KMS-11 (cell line): ENCODE results near the gene ACP6.
"Not testable (repeated sequence)": the region's sequence is repeated elsewhere in the genome, so short reads cannot be mapped to it uniquely, and the experiment has no call there.

ENCODE experiments used
- H2AFZ ChIP-seq: fragments of 200-600 bp; sonication (generic); 2 replicates; pipeline ENCODE4 v1.6.1; 2016; ENCODE audit warnings: antibody characterized with exemption, mixed run types, low read depth
- H3K27ac ChIP-seq: fragments of 200-600 bp; sonication (generic); 2 replicates; pipeline ENCODE4 v1.6.1; 2016; ENCODE audit warnings: mild to moderate bottlenecking, mixed run types
- H3K27me3 ChIP-seq: fragments of 200-600 bp; sonication (generic); 2 replicates; pipeline ENCODE4 v1.6.1; 2017; ENCODE audit warnings: mild to moderate bottlenecking, low read depth, mixed run types, moderate library complexity; ENCODE audit not compliant: insufficient read depth
- H3K36me3 ChIP-seq: fragments of 200-600 bp; sonication (generic); 2 replicates; pipeline ENCODE4 v1.6.1; 2017; ENCODE audit warnings: mild to moderate bottlenecking, mixed run types; ENCODE audit not compliant: insufficient read depth
- H3K4me1 ChIP-seq: fragments of 200-600 bp; sonication (generic); 2 replicates; pipeline ENCODE4 v1.6.1; 2016; ENCODE audit warnings: mild to moderate bottlenecking, low read depth, mixed run types; ENCODE audit not compliant: poor library complexity, severe bottlenecking
- H3K4me2 ChIP-seq: fragments of 200-600 bp; sonication (generic); 2 replicates; pipeline ENCODE4 v1.7.0; 2016; ENCODE audit warnings: mild to moderate bottlenecking, mixed run types
- H3K4me3 ChIP-seq: fragments of 200-600 bp; sonication (generic); IDR thresholded peaks from 2 replicates; pipeline ENCODE4 v1.6.1; 2017; ENCODE audit warnings: low read depth, low read length, mixed read lengths; ENCODE audit not compliant: insufficient read depth
- H3K79me2 ChIP-seq: fragments of 200-600 bp; sonication (generic); 2 replicates; pipeline ENCODE4 v1.6.1; 2016; ENCODE audit warnings: low read depth, mixed run types; ENCODE audit not compliant: insufficient read depth
- H3K9ac ChIP-seq: fragments of 200-600 bp; sonication (generic); 2 replicates; pipeline ENCODE4 v1.6.1; 2016; ENCODE audit warnings: mild to moderate bottlenecking, mixed run types
- H4K20me1 ChIP-seq: fragments of 200-600 bp; sonication (generic); 2 replicates; pipeline ENCODE4 v1.6.1; 2016; ENCODE audit warnings: mild to moderate bottlenecking, mixed run types; ENCODE audit not compliant: insufficient read depth
- CTCF ChIP-seq: fragments of 200-600 bp; sonication (generic); conservative IDR thresholded peaks from 2 replicates; pipeline ENCODE4 v1.6.1; 2017; ENCODE audit warnings: low read depth, mild to moderate bottlenecking, antibody characterized with exemption, low read length, moderate library complexity, mixed read lengths

The ACP6 gene

GRCh38 chr1:147619741-147620140 lies 50.6 kb downstream of the ACP6 start:
- H3K36me3 ChIP-seq: peaks cover 22% of the 10 kb centered on the region; the same call in 1 of the 2 replicates
- no peak for TF ChIP-seq CTCF
- H3K9ac ChIP-seq: no peak overlapping the region
- H3K4me2 ChIP-seq: no peak overlapping the region
- no peak overlapping the region for H3K4me3 ChIP-seq
- H3K27ac ChIP-seq: no peak overlapping the region
- H2AFZ ChIP-seq: no peak overlapping the region
- no peaks in the 10 kb centered on the region for H4K20me1 ChIP-seq
- no peaks in the 10 kb centered on the region for H3K79me2 ChIP-seq
- no peaks in the 10 kb centered on the region for H3K27me3 ChIP-seq
- H3K4me1 ChIP-seq: peaks cover 9% of the 10 kb centered on the region

GRCh38 chr1:147618771-147619170 lies 51.6 kb downstream of the ACP6 start:
- Histone ChIP-seq H3K27ac (no peak overlapping the region), H3K79me2 (no peaks in the 10 kb centered on the region), H3K9ac (no peak overlapping the region), H3K4me3 (no peak overlapping the region), H3K4me1 (peaks cover 9% of the 10 kb centered on the region), H3K36me3 (peaks cover 31% of the 10 kb centered on the region; the same call in 1 of the 2 replicates), H3K4me2 (no peak overlapping the region), H2AFZ (no peak overlapping the region), H4K20me1 (no peaks in the 10 kb centered on the region), H3K27me3 (no peaks in the 10 kb centered on the region)
- TF ChIP-seq CTCF: no peak

- no peak overlapping the region for H2AFZ ChIP-seq
- H3K79me2 ChIP-seq: no peaks in the 10 kb centered on the region
- H3K36me3 ChIP-seq: peaks cover 28% of the 10 kb centered on the region; the same call in 1 of the 2 replicates
- no peak for TF ChIP-seq CTCF
- H3K9ac ChIP-seq: no peak overlapping the region
- no peak overlapping the region for H3K4me3 ChIP-seq
- H3K4me2 ChIP-seq: no peak overlapping the region
- peaks cover 9% of the 10 kb centered on the region for H3K4me1 ChIP-seq
- no peaks in the 10 kb centered on the region for H3K27me3 ChIP-seq
- H4K20me1 ChIP-seq: no peaks in the 10 kb centered on the region
- no peak overlapping the region for H3K27ac ChIP-seq
Measured at GRCh38 chr1:147618077-147618569, 52.2 kb downstream of the ACP6 start.

- peaks cover 32% of the 10 kb centered on the region; the same call in 1 of the 2 replicates for H3K36me3 ChIP-seq
- not testable (repeated sequence) for H3K27me3 ChIP-seq, H3K9ac ChIP-seq, H3K4me3 ChIP-seq, H3K27ac ChIP-seq, H4K20me1 ChIP-seq, H2AFZ ChIP-seq, H3K79me2 ChIP-seq, H3K4me2 ChIP-seq
- peaks cover 19% of the 10 kb centered on the region for H3K4me1 ChIP-seq
Measured at GRCh38 chr1:147614966-147615365, 55.4 kb downstream of the ACP6 start.

GRCh38 chr1:147613506-147613905 lies 56.8 kb downstream of the ACP6 start:
- H3K79me2 ChIP-seq: no peaks in the 10 kb centered on the region
- no peak for TF ChIP-seq CTCF
- no peak overlapping the region for H3K27ac ChIP-seq
- H3K4me2 ChIP-seq: no peak overlapping the region
- no peaks in the 10 kb centered on the region for H3K27me3 ChIP-seq
- no peak overlapping the region for H3K4me3 ChIP-seq
- peaks cover 26% of the 10 kb centered on the region for H3K4me1 ChIP-seq
- no peaks in the 10 kb centered on the region for H4K20me1 ChIP-seq
- no peak overlapping the region for H3K9ac ChIP-seq
- no peak overlapping the region for H2AFZ ChIP-seq
- H3K36me3 ChIP-seq: peaks cover 32% of the 10 kb centered on the region; the same call in 1 of the 2 replicates
